Sigmoid colon (tissue), 4 donors: ENCODE data around the gene ZNF189.

Source experiments
- CTCF ChIP-seq, 4 experiments: fragments of 450-650 bp in 3 of 4; fragments of 200-600 bp in 1 of 4; IDR thresholded peaks; one replicate each; pipeline ENCODE4 v1.5.1; 2016 to 2019; ENCODE audit warnings: antibody characterized with exemption in 4 of 4, mild to moderate bottlenecking in 3 of 4, moderate library complexity in 2 of 4
- EP300 ChIP-seq, 4 donors: sonication (generic); formaldehyde crosslinking; IDR thresholded peaks; one replicate each; pipeline ENCODE4 v1.6.1; 2017; ENCODE audit warnings: antibody characterized with exemption in 4 of 4
- POLR2A ChIP-seq, 2 donors: fragments of 450-650 bp; IDR thresholded peaks; one replicate each; pipeline ENCODE4 v1.6.1; 2016; ENCODE audit warnings: antibody characterized with exemption in 2 of 2, mild to moderate bottlenecking in 2 of 2, moderate library complexity in 2 of 2
- POLR2AphosphoS5 ChIP-seq, 4 donors: sonication (generic); formaldehyde crosslinking; IDR thresholded peaks; one replicate each; pipeline ENCODE4 v1.6.1; 2017; ENCODE audit warnings: antibody characterized with exemption in 4 of 4

- TF ChIP-seq CTCF (IDR thresholded peaks at IDR 0.05): no peak
- no peak for TF ChIP-seq EP300 (IDR thresholded peaks at IDR 0.05)
- no peak for TF ChIP-seq POLR2A (IDR thresholded peaks at IDR 0.05)
- no peak for TF ChIP-seq POLR2AphosphoS5 (IDR thresholded peaks at IDR 0.05)
Observed at GRCh38 chr9:101417389-101417788, 18.7 kb downstream of the ZNF189 start.
